Measurements from ENCODE around the gene SLC6A8. TPM values are rescaled to one million over a fixed set of nuclear protein-coding genes. Genes with fewer than 3 reads are reported as not detected.
"Not testable (repeated sequence)": the region's sequence is repeated elsewhere in the genome, so short reads cannot be mapped to it uniquely, and the experiment has no call there.

The SLC6A8 gene
- total RNA-seq, 2 experiments from 2014 or later: 0.68 to 0.70 TPM

DNA sequence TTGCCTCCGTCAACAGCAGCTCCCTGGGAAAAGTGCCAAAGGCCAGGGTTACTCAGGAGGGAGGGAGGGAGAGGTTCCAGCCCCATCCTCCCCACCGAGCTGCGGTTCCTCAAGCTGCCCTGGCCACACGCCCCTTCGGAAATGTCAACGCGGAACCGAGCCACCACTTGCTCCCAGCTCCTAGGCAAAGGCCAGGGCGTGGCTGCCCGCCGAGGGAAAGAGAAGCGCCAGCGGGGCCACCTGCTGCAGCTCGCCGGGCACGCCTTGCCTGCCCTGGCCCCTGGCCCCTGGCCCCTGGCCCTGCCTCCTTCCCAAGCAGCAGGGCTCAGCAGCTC is 15.3 kb downstream of the SLC6A8 start:
- Mint-ChIP-seq H3K4me1 (no peaks in the 10 kb centered on the region), H3K36me3 (no peaks in the 10 kb centered on the region), H3K27ac (no peak overlapping the region), H3K4me3 (no peak overlapping the region), H3K9me3 (no peaks in the 10 kb centered on the region), H3K27me3 (no peaks in the 10 kb centered on the region)
- DNase-seq: no peak

DNA sequence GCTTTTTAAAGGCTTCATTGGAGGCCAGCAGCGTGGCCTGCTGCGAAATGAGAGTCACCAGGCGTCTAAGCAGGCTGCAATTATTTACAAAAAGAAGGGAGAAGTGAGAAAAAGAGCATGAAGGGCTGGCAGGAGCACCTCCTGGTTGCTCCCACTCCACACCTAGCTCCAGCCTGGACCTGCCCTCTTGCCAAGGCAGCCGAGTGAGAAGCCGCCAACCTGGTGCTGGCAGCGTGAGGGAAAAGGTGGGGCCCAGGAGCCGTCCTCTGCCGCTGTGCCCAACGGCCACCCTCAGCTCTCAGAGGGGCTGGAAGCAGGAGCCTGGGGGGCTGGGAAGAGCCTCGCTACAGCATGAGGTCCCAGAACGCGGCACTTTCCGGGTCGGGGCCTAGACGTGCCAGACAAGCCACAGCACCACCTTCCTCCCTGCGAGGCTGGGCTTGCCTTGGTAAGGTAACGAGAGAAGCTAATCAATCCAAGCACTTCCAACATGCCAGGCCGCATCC is 16.3 kb downstream of the SLC6A8 start:
- no peak for DNase-seq
- H3K4me1 Mint-ChIP-seq: peaks cover 2% of the 10 kb centered on the region
- H3K27me3 Mint-ChIP-seq: no peaks in the 10 kb centered on the region
- no peaks in the 10 kb centered on the region for H3K9me3 Mint-ChIP-seq
- no peaks in the 10 kb centered on the region for H3K36me3 Mint-ChIP-seq
- H3K4me3 Mint-ChIP-seq: no peak overlapping the region
- H3K27ac Mint-ChIP-seq: no peak overlapping the region

GRCh38 chrX:153704631-153705402 is 17.1 kb downstream of the SLC6A8 start:
- not testable (repeated sequence) for H3K27me3 Mint-ChIP-seq, DNase-seq, H3K4me3 Mint-ChIP-seq, H3K27ac Mint-ChIP-seq, H3K36me3 Mint-ChIP-seq, H3K9me3 Mint-ChIP-seq, H3K4me1 Mint-ChIP-seq

- not testable (repeated sequence) for H3K4me3 Mint-ChIP-seq, H3K4me1 Mint-ChIP-seq, H3K27me3 Mint-ChIP-seq, H3K27ac Mint-ChIP-seq, H3K36me3 Mint-ChIP-seq, H3K9me3 Mint-ChIP-seq, DNase-seq
Measured at GRCh38 chrX:153705403-153706060, 17.8 kb downstream of the SLC6A8 start.

- Mint-ChIP-seq H3K4me3 (no peak overlapping the region), H3K27me3 (no peaks in the 10 kb centered on the region), H3K36me3 (peaks cover 3% of the 10 kb centered on the region), H3K4me1 (peaks cover 2% of the 10 kb centered on the region), H3K9me3 (no peaks in the 10 kb centered on the region), H3K27ac (no peak overlapping the region)
- DNase-seq: no peak
Measured at GRCh38 chrX:153706799-153707198, 19.1 kb downstream of the SLC6A8 start.

DNA sequence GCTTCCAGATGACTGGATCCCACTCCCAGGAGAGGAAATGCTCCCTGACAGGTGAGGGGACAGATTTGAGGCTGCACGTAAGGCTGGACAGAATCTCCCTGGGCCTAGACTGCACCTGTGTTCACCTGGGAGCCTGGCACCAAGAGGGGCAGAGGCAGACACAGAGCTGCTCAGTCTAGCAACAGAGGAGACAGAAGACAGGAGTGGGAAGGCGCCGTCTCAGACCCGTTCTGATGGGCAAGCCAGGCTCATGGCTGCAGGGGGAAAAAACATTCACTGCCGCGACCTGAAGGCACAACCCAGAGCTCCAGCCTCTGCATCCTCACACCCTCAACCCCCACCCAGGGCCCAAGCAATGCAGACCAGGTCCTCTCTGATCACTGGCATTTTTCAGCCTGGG is 19.7 kb downstream of the SLC6A8 start:
- Mint-ChIP-seq H3K4me3 (no peak overlapping the region), H3K27ac (no peak overlapping the region), H3K36me3 (peaks cover 3% of the 10 kb centered on the region), H3K9me3 (no peaks in the 10 kb centered on the region), H3K27me3 (no peaks in the 10 kb centered on the region), H3K4me1 (peaks cover 2% of the 10 kb centered on the region)
- no peak for DNase-seq

GRCh38 chrX:153708415-153708814 is 20.7 kb downstream of the SLC6A8 start:
- Mint-ChIP-seq H3K4me3 (no peak overlapping the region), H3K4me1 (peaks cover 2% of the 10 kb centered on the region), H3K9me3 (no peaks in the 10 kb centered on the region), H3K27me3 (no peaks in the 10 kb centered on the region), H3K27ac (no peak overlapping the region), H3K36me3 (peaks cover 3% of the 10 kb centered on the region)
- peak; percentile 43 for DNase-seq

GRCh38 chrX:153709726-153710674 is 22.3 kb downstream of the SLC6A8 start:
- DNase-seq: no peak
- Mint-ChIP-seq H3K27ac (no peak overlapping the region), H3K27me3 (no peaks in the 10 kb centered on the region), H3K9me3 (no peaks in the 10 kb centered on the region), H3K4me1 (peaks cover 2% of the 10 kb centered on the region), H3K4me3 (no peak overlapping the region), H3K36me3 (peaks cover 5% of the 10 kb centered on the region)

GRCh38 chrX:153714256-153714655 is 26.5 kb downstream of the SLC6A8 start:
- H3K36me3 Mint-ChIP-seq: peaks cover 10% of the 10 kb centered on the region
- H3K27ac Mint-ChIP-seq: no peak overlapping the region
- no peak overlapping the region for H3K4me3 Mint-ChIP-seq
- no peaks in the 10 kb centered on the region for H3K9me3 Mint-ChIP-seq
- peaks cover 1% of the 10 kb centered on the region for H3K4me1 Mint-ChIP-seq
- H3K27me3 Mint-ChIP-seq: no peaks in the 10 kb centered on the region
- no peak for DNase-seq

DNA sequence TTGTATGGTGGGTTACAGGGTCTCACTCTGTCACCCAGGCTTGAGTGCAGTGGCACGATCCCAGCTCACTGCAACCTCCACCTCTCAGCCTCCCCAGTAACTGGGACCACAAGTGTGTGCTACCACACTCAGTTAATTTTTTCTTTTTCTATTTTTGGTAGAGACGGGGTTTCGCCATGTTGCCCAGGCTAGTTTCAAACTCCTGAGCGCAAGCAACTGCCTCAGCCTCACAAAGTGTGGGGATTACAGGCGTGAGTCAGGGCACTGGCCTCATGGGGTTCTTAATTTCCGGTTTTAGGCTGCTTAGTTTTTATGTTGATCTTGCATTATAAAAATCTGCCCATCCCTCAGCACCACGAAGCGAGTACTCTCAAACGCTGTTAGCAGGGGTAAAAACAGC is 29.7 kb downstream of the SLC6A8 start:
- H3K9me3 Mint-ChIP-seq: no peaks in the 10 kb centered on the region
- peaks cover 20% of the 10 kb centered on the region for H3K36me3 Mint-ChIP-seq
- peaks cover 16% of the 10 kb centered on the region for H3K4me1 Mint-ChIP-seq
- no peak overlapping the region for H3K4me3 Mint-ChIP-seq
- no peak overlapping the region for H3K27ac Mint-ChIP-seq
- no peaks in the 10 kb centered on the region for H3K27me3 Mint-ChIP-seq
- DNase-seq: no peak

DNA sequence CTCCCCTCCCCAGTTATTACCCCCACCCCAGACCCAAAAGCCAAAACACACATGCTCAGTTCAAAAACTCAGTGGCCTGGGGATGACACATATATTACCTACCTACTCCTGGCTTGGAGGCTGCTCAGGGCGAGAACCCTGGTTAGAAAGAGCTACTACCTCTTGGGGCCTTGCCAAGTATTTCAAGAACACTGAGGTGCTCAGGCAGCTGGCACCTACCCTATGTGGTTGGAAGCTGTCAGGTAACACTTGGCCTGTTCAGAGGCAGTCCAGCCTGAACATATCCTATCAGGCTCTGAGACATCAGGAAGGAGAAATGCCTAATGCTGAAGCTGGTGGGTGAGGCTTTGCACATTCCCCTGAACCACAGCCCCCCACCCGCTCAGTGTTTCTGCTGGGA is 31.5 kb downstream of the SLC6A8 start:
- H3K4me3 Mint-ChIP-seq: no peak overlapping the region
- H3K27ac Mint-ChIP-seq: no peak overlapping the region
- H3K36me3 Mint-ChIP-seq: peaks cover 24% of the 10 kb centered on the region
- H3K4me1 Mint-ChIP-seq: peaks cover 18% of the 10 kb centered on the region
- no peaks in the 10 kb centered on the region for H3K9me3 Mint-ChIP-seq
- DNase-seq: no peak
- no peaks in the 10 kb centered on the region for H3K27me3 Mint-ChIP-seq

DNA sequence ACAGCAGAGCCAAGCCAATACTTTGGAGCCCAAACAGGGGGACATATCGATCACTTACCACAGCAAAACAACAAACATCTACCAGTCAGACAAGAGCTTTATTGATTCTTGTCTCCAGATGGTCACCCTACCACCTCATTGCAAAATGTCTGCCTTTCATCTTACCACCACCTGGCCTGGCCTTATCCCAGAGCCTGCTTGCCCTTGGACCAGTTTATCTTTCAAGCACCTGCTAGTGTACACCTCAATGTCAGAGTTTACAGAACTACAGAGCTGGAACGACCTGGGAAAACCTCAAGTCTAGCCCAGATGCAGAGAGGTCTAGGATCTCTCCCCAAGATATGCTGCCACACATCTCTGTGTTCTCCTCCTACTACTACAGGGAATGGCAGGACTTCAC is 32.0 kb downstream of the SLC6A8 start:
- no peak overlapping the region for H3K4me3 Mint-ChIP-seq
- DNase-seq: no peak
- H3K9me3 Mint-ChIP-seq: no peaks in the 10 kb centered on the region
- H3K27me3 Mint-ChIP-seq: no peaks in the 10 kb centered on the region
- H3K27ac Mint-ChIP-seq: no peak overlapping the region
- H3K4me1 Mint-ChIP-seq: peaks cover 18% of the 10 kb centered on the region
- H3K36me3 Mint-ChIP-seq: peaks cover 24% of the 10 kb centered on the region

- DNase-seq: no peak
- peaks cover 22% of the 10 kb centered on the region for H3K36me3 Mint-ChIP-seq
- H3K27ac Mint-ChIP-seq: peak overlapping the region; percentile 83
- no peaks in the 10 kb centered on the region for H3K9me3 Mint-ChIP-seq
- peaks cover 27% of the 10 kb centered on the region for H3K4me1 Mint-ChIP-seq
- no peaks in the 10 kb centered on the region for H3K27me3 Mint-ChIP-seq
- peak overlapping the region; percentile 87 for H3K4me3 Mint-ChIP-seq
Measured at GRCh38 chrX:153722704-153723350, 35.1 kb downstream of the SLC6A8 start.

DNA sequence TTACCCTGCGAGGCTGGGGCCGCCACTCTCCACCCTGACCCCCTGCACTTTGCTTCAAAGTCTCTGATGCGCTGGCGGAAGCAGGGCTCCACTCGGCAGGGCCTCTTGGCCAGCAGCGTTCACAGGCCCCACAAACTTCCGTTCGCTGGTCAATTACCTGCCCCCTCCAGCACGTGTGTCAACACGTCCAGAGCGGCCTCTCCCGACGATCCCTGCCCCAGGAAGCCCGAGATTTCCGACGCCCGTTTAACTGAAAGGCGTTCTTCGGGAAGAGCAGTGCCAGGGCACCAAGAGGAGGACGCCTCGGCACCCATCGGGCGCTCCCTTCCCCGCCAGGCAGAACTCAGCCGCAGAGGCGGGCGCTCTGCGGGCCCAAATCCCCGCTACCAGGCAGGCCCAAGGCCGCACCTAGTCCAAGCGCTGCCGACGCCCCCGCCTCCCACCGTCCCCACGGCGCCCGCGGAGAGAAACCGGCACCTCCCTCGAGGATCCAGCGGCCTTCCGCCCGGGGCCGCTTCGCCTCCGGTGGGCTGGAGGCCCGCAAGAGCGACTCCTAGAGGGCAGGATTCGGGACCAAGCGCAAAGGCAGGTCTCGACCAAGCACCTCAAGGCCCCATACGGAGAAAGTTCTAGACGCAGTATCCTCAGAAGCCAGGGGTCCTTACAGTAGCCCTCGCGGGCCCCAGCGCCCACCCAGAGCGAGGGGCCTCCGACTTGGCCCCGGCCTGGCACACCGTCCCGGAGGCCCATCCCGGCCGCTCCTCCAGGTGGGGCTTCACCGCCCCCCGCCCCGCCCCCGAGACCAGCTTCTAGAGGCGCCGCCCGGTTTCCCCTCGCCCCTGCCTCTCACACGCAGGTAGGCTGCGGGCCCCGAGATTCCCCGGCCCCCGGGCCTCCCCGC is 35.9 kb downstream of the SLC6A8 start:
- H3K27ac Mint-ChIP-seq: peak overlapping the region; percentile 83
- no peaks in the 10 kb centered on the region for H3K27me3 Mint-ChIP-seq
- DNase-seq: peak; percentile 61
- H3K4me1 Mint-ChIP-seq: peaks cover 27% of the 10 kb centered on the region
- peaks cover 22% of the 10 kb centered on the region for H3K36me3 Mint-ChIP-seq
- H3K9me3 Mint-ChIP-seq: no peaks in the 10 kb centered on the region
- H3K4me3 Mint-ChIP-seq: peak overlapping the region; percentile 87
